Non-pigmented ciliary epithelial cell (primary cell): ENCODE measurements around the gene TEAD1.

Source experiments
- DNase-seq: peaks from one replicate; pipeline ENCODE4 v3.0.0-alpha.2; 2010; ENCODE audit warnings: low read depth

Gene TEAD1

GRCh38 chr11:12942157-12942556 is 267.9 kb downstream of the TEAD1 start:
- no peak for DNase-seq

GRCh38 chr11:12943311-12943710 is 269.1 kb downstream of the TEAD1 start:
- DNase-seq, result no peak

- no peak for DNase-seq
Measured at GRCh38 chr11:12944889-12945288, 270.7 kb downstream of the TEAD1 start.

- no peak for DNase-seq
Measured at GRCh38 chr11:12949453-12949852, 275.2 kb downstream of the TEAD1 start.

- DNase-seq, result no peak
Measured at GRCh38 chr11:12950670-12951069, 276.4 kb downstream of the TEAD1 start.

GRCh38 chr11:12951376-12951775 is 277.2 kb downstream of the TEAD1 start:
- no peak for DNase-seq

GRCh38 chr11:12952094-12952493 is 277.9 kb downstream of the TEAD1 start:
- no peak for DNase-seq

GRCh38 chr11:12958986-12959385 is 284.8 kb downstream of the TEAD1 start:
- no peak for DNase-seq

- no peak for DNase-seq
Measured at GRCh38 chr11:12961615-12962014, 287.4 kb downstream of the TEAD1 start.

GRCh38 chr11:12962306-12962705 is 288.1 kb downstream of the TEAD1 start:
- no peak for DNase-seq

GRCh38 chr11:12963051-12963450 is 288.8 kb downstream of the TEAD1 start:
- DNase-seq, result no peak

- peak; percentile 9 for DNase-seq
Measured at GRCh38 chr11:12963792-12964536, 289.7 kb downstream of the TEAD1 start.

GRCh38 chr11:12964650-12965049 is 290.4 kb downstream of the TEAD1 start:
- DNase-seq, result no peak

- DNase-seq, result no peak
Measured at GRCh38 chr11:12966002-12966401, 291.8 kb downstream of the TEAD1 start.

- DNase-seq, result no peak
Measured at GRCh38 chr11:12968101-12968500, 293.9 kb downstream of the TEAD1 start.

- no peak for DNase-seq
Measured at GRCh38 chr11:12968826-12969225, 294.6 kb downstream of the TEAD1 start.

- DNase-seq, result no peak
Measured at GRCh38 chr11:12971955-12972354, 297.7 kb downstream of the TEAD1 start.

GRCh38 chr11:12973528-12974181 is 299.4 kb downstream of the TEAD1 start:
- DNase-seq, result no peak

GRCh38 chr11:12975195-12975594 is 301.0 kb downstream of the TEAD1 start:
- no peak for DNase-seq

- DNase-seq, result no peak
Measured at GRCh38 chr11:12979928-12980689, 305.9 kb downstream of the TEAD1 start.

- no peak for DNase-seq
Measured at GRCh38 chr11:12981676-12982522, 307.7 kb downstream of the TEAD1 start.

- no peak for DNase-seq
Measured at GRCh38 chr11:12983336-12983735, 309.1 kb downstream of the TEAD1 start.
